HG03108 (cell line): Measurements from ENCODE around the gene ARMC5.
"Not testable (repeated sequence)": the region's sequence is repeated elsewhere in the genome, so short reads cannot be mapped to it uniquely, and the experiment has no call there.

ENCODE experiments used
- ATAC-seq: cut with Tn5 transposase; IDR thresholded peaks from one replicate; pipeline ENCODE4 v1.9.1; 2021; ENCODE audit warnings: moderate library complexity; ENCODE audit not compliant: unreplicated experiment

ARMC5 gene

DNA sequence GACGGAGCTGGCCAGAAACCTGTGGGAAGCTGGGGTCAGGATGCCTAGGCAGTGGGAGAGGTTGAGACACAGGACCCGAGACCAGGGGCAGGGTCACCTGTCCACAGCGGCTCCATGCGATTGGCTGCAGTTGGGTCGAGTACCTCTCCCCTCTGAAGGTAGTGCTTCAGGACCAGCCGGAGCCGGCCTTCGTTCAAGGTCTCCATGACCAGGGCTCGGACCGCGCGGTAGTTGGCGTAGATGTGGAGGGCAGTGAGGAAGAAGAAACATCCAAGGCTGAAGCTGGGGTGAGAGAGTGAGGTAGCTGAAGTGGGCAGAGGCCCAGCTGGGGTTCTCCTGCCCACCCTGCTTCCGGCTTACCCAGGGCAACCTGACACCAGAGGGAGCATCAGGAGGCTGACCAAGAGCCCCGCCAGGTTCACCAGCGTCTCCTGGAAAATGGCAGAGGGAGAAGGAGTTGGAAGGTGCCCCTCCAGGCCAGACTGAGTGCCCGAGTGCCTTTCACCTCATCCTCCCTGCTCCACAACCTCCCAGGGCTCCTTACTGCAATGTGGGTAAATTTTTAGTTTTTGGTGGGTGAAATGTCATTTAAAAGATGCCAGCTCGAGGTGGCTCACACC is 34.3 kb downstream of the ARMC5 start:
- no peak for ATAC-seq

DNA sequence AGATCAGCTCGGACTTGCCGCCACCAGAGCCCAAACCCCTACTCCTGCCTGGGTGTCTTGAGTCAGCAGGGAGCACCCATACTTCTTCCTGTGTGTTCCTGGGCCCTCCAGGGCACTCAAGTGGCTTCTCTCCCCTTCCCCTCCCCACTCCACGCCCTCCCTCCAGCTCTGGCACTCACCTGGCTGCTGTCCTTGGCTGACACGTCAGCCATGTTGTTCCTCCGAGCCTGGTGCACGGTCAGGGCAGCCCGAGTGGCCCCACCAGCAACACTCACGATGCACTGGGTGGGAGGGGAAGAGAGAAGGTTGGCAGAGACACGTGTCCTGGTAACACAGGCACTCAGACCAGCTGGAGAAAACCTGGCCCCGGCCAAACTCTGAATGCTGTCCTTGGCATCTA is 37.4 kb downstream of the ARMC5 start:
- ATAC-seq, result no peak

DNA sequence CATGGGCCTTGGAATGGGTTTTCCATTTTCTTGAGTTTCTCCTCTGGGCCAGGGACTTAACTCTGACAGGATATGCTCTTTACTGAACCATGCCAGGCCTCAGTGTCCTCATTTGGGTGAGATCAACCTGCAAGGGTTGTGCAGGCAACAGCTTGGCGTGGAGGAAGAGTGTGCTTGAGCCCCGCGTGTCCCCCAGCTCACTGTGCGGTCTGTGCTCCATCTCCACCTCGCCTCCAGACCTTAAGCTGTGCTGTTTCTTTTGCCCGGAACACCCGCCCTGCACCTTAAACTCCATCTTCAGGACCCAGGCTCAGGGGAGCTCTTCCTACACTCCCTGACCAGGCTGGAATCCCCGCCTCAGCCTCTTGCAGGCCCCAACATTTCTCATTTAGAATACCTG is 39.2 kb downstream of the ARMC5 start:
- ATAC-seq, result no peak

DNA sequence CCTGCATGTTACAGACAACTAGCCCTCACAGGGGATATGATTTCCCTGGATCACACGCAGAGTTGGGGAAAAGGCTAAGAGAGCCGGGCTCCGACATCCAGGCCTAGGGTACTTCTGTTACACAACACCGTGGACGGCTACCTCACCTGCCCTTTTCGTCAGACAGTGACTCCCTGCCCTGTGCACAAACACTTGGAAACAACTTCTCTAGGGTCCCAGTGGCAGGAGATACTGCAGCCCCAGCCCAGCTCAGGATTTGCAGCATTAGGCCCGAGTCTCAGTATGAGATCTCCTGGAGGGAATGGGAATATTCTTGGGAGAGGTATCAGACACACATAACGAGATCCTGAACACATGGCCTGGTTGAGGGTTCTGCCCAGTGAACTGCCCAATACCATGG is 40.6 kb downstream of the ARMC5 start:
- no peak for ATAC-seq

DNA sequence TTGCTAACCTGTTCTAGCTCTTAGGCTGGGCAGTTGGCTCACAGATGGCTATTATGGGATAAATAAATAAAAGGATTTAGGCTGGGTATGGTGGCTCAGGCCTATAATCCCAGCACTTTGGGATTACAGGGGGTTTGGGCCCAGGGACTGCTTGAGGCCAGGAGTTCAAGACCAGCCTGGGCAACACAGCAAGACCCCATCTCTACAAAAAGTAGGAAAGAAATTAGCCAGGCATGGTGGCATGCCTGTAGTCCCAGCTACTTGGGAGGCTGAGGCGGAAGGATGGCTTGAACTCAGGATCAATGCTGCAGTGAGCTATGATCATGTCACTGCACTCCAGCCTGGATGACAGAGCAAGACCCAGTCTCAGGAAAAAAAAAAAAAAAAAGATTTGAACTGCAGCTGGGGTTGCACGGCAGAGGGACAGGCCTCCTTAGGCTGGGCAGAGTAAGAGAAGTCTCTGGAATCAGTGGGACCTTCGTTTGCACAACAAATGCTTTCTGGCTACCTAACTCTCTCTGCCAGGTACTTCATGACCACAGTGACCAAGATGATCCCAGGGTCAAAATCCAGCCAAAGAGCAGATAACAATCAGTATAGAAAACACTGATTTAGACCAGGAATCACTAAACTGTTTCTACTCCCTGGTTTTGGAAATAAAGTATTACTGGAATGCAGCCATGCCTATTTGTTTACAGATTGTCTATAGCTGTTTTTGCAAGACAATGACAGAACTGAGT is 42.1 kb downstream of the ARMC5 start:
- ATAC-seq, result no peak

DNA sequence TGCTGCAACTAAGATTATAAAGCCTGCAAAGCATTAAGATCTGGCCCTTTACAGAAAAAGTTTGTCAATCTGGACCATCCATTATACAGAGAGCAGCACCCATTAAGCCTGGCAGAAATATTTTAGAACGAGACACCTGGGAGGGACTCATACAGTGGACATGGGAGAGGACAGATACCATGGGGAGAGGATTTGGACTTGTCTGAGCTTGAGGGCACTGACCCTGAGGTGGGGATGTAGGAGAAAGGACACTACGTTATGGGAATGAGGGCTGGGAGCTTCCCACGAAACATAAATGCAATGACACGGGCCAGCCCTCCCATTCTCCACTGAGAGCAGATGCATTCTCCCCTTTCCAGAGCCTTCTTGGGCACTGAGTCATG is 42.7 kb downstream of the ARMC5 start:
- no peak for ATAC-seq

DNA sequence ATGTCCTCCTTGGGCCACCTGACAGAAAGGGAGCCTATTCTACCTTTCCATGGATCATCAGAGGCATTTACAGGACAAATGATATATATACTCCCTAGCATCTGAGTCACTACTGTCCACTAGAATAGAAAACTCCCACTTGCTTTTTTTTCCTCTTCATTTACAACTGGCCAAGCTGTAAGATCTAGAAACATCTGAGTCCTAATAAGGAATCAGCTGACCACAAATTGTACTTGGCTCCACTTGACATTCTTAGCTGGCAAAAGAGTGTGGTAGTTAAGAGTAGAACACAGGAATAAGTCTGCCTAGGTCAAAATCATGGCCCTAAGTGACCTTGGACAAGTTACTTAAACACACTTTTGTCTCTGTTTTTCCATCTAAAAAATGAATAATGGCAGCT is 43.7 kb downstream of the ARMC5 start:
- no peak for ATAC-seq

DNA sequence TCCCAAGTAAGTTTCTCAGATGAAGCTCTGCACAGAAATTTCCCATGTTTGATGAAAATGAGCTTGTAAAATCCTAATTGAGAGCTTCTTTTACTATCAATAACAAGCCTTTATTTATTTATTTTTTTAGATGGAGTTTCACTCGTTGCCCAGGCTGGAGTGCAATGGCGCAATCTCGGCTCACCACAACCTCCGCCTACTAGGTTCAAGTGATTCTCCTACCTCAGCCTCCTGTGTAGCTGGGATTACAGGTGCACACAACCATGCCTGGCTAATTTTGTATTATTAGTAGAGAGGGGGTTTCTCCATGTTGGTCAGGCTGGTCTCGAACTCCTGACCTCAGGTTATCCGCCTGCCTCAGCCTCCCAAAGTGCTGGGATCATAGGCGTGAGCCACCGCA is 44.3 kb downstream of the ARMC5 start:
- not testable (repeated sequence) for ATAC-seq

DNA sequence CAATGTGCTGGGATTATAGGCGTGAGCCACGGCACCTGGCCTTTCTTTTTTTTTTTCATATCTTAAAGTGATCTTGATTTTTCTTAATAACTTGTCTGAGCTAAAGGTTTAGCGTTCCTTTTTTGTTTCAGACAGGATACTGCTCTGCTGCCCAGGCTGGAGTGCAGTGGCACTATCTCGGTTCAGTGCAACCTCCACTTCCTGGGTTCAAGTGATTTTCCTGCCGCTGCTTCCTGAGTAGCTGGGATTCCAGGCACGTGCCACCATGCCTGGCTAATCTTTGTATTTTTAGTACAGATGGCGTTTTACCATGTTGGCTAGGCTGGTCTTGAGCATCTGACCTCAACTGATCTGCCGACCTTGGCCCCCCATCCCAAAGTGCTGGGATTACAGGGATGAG is 44.9 kb downstream of the ARMC5 start:
- no peak for ATAC-seq

DNA sequence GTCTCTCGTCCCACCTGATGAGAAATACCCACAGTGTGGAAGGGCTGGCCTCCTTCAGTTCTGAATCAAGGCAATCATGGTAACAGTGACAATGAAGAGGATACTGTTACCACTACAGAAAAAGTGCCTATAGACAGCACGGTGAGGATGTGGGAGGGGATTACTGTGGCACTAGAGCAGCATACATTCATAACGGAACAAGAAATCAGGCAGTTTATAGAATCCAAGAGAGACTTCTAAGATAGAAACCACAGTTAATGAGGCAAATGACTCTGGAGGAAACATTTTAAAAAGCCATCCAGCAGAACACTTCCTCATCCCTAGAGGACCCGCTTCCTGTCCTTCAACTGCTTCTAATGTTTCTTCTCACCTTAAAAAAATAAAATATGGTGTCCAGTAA is 46.2 kb downstream of the ARMC5 start:
- no peak for ATAC-seq

DNA sequence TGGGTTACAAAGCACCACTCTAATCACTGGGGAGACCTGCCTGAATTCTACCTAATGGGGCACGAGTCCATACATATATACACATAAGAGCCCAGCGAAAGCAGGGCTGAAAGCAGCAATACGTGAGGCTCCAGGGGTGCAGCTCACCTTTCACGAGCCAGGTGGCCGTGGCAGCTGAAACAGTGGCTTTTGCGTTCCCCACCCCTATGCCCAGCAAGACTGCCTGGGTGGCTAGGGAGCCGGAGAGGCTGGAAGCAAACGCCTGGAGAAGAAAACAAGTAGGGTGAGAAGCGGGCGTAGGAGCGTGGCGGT is 48.3 kb downstream of the ARMC5 start:
- peak; percentile 3 for ATAC-seq

DNA sequence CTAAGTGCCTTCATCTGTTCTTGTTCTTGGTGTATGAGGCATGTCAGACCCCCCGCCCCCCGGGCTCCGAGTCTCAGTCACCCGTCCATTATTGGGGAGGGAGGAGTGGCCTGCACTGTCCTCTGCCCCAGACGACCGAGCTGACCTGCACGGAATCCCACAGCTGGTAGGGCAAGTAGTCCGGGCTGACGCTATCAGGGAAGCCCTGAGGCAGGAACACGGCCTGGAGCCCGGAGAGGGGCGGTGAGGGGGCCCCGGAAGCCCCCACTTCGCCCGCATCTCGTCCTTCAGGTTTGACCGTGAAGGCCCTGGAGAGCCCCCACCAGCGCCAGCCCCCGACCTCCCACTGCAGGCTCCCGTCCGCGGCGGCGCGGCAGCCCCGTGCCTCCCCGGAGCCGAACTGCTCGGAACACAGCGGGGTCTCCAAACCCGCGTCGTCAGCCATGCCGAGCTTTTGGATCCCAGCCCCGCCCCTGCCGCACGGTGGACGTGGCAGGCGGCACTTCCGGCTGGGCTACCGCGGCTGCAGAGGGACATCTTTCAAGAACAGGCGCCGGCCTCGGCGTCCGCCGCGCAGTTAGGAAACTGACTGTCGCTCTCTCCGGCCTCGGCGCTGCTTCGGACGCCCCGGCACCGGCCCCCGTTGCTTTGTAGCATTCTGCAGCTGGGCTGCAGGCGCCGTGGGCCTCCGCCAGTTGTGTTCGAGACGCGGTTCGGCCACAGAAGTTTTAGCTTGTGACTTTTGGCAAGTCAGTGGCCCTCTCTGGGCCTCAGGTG is 48.8 kb downstream of the ARMC5 start, which contains the start of gene RUSF1:
TSS of gene RUSF1 (minus strand) at position 463 of the 777 bp plus-strand sequence. CDS start at position 445, 18 bp downstream.
- peak; percentile 92 for ATAC-seq

DNA sequence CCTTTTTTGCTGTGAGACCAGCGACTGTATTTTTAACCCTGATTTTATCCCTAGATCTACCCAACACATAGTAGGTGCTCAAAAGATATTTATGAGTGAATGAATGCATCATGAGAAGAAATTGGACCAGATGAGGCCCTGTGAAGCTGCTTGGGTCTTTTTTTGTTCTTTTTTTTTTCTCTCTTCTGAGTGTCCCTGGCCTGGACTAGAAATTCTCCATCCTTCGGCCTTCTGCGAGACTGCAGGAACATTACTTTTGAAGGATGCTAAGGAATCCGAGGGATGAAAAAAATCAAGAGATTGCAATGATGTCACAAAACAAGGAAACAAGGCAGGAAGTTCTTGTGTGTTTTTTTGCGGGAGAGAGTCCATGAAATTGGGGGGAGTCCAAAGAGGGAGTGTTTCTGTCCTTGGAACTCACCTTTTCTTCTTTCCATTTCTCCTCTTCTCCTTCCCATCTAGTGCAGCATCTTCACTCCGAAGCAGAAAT is 49.5 kb downstream of the ARMC5 start:
- no peak for ATAC-seq

DNA sequence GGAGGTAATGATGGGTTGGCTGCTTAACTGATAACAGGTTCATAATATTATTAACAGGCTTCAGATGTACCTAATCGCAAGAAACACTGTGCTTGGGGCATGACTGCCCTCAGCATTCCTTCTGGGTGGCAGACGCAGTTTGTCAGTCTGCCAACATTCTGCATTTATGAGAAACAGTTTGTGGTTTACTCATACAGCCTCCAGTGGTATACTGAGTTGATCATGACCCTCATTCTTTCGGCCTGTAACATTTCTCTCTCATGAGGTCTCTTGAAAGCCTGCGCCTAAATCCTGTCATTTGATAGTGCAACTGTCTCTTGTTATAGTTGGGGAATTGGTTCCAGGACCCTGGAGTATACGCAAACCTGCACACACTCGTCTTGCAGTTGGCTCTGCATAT is 53.8 kb downstream of the ARMC5 start:
- ATAC-seq, result no peak

DNA sequence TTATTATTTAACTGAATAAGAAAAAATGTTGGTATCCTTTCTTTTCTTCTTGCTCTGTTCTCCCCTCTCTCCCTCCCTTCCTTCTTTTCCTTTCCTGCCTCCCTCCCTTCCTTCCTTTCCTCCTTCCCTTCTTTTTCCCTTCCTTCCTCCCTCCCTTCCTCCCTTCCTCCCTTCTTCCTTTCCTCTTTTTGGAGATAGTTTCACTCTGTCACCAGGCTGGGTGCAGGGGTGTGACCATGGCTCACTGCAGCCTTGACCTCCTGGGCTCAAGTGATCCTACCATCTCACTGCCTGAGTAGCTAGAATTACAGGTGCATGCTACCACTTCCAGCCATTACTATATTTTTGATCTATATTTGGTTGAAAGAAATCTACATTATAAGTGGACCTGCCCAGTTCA is 54.6 kb downstream of the ARMC5 start:
- ATAC-seq, result no peak
